DMS114 treated with DMSO at 0.1 percent for 48 hours (cell line): ENCODE results near the gene AIP.
A peak's percentile ranks its signal among the peaks of the same experiment; 100 is the strongest.

ENCODE experiments used
- DNase-seq: peaks from one replicate; lab custom pipeline; 2025; ENCODE audit not compliant: unreplicated experiment; lab: John Stamatoyannopoulos, UW

The AIP gene

GRCh38 chr11:67482827-67483798, at the start of gene AIP:
TSS of gene AIP (plus strand) at chr11:67483026. CDS start at chr11:67483159, 133 bp downstream.
- DNase-seq, result peak; percentile 99

- no peak for DNase-seq
Measured at GRCh38 chr11:67433536-67434394, 49.1 kb upstream of the AIP start.

- no peak for DNase-seq
Measured at GRCh38 chr11:67434395-67434881, 48.4 kb upstream of the AIP start.

- no peak for DNase-seq
Measured at GRCh38 chr11:67435031-67435726, 47.6 kb upstream of the AIP start.

GRCh38 chr11:67435727-67436458, 46.9 kb upstream of the AIP start:
- no peak for DNase-seq

GRCh38 chr11:67436459-67437081, 46.3 kb upstream of the AIP start:
- no peak for DNase-seq

- DNase-seq, result no peak
Measured at GRCh38 chr11:67437082-67437808, 45.6 kb upstream of the AIP start, which contains the start of gene PTPRCAP. TSS of gene PTPRCAP (minus strand) at chr11:67437682. CDS start at chr11:67437619, 63 bp downstream.

- DNase-seq, result no peak
Measured at GRCh38 chr11:67437809-67438157, 45.0 kb upstream of the AIP start.

- DNase-seq, result no peak
Measured at GRCh38 chr11:67438158-67438902, 44.5 kb upstream of the AIP start.

- peak; percentile 46 for DNase-seq
Measured at GRCh38 chr11:67439321-67440228, 43.3 kb upstream of the AIP start.

GRCh38 chr11:67440229-67441097, 42.4 kb upstream of the AIP start:
- DNase-seq, result no peak

GRCh38 chr11:67441098-67441563, 41.7 kb upstream of the AIP start:
- DNase-seq, result no peak

GRCh38 chr11:67441731-67442351, 41.0 kb upstream of the AIP start:
- DNase-seq, result no peak

GRCh38 chr11:67442504-67443404, 40.1 kb upstream of the AIP start:
- DNase-seq, result no peak

GRCh38 chr11:67445515-67445914, 37.3 kb upstream of the AIP start:
- no peak for DNase-seq
